WTC11 (cell line): ENCODE data around the gene MEF2B. TPM values are rescaled to one million over a fixed set of nuclear protein-coding genes. Genes with fewer than 3 reads are reported as not detected.

ENCODE experiments used
- ATAC-seq: fragments of 200-7000 bp; cut with Tn5 transposase; 2 replicates; pipeline ENCODE4 v1.10.0; 2021; ENCODE audit warnings: mild to moderate bottlenecking, moderate library complexity
- CTCF ChIA-PET: fragments of 300-600 bp; sonication (Branson Sonifier 250); formaldehyde crosslinking; loops from one replicate; lab custom pipeline; 2021; ENCODE audit warnings: antibody characterized with exemption; lab: Charles Lee
- POLR2A ChIA-PET: fragments of 350-600 bp; sonication (Branson Sonifier 250); formaldehyde crosslinking; loops from one replicate; lab custom pipeline; 2021; ENCODE audit warnings: antibody characterized with exemption; lab: Charles Lee
- DNase-seq: peaks from one replicate; pipeline ENCODE4 v3.0.0; 2021; ENCODE audit warnings: low spot score
- H3K27ac Mint-ChIP-seq: 2 replicates; pipeline ENCODE4 v1.8.0; 2021; ENCODE audit warnings: mixed read lengths
- H3K27me3 Mint-ChIP-seq: 2 replicates; pipeline ENCODE4 v1.8.0; 2021; ENCODE audit warnings: low read depth, mild to moderate bottlenecking, moderate library complexity, mixed read lengths
- H3K36me3 Mint-ChIP-seq: 2 replicates; pipeline ENCODE4 v1.8.0; 2021; ENCODE audit warnings: mixed read lengths
- H3K4me1 Mint-ChIP-seq: 2 replicates; pipeline ENCODE4 v1.8.0; 2022; ENCODE audit warnings: mixed read lengths
- H3K4me3 Mint-ChIP-seq: 2 replicates; pipeline ENCODE4 v1.8.0; 2021; ENCODE audit warnings: mild to moderate bottlenecking, moderate library complexity, mixed read lengths
- H3K9me3 Mint-ChIP-seq: 2 replicates; pipeline ENCODE4 v1.8.0; 2021; ENCODE audit warnings: mixed read lengths
- ATF1 ChIP-seq: sonication (generic); formaldehyde crosslinking; IDR thresholded peaks from 2 replicates; pipeline ENCODE4 v1.8.1; 2023; ENCODE audit warnings: mild to moderate bottlenecking, moderate library complexity, missing genetic modification reagents
- ETV6 ChIP-seq: sonication (generic); formaldehyde crosslinking; IDR thresholded peaks from 2 replicates; pipeline ENCODE4 v1.8.1; 2022; ENCODE audit warnings: mild to moderate bottlenecking, missing genetic modification reagents
- FOXP1 ChIP-seq: sonication (generic); formaldehyde crosslinking; IDR thresholded peaks from 2 replicates; pipeline ENCODE4 v1.8.0; 2022; ENCODE audit warnings: missing genetic modification reagents, mild to moderate bottlenecking, moderate library complexity, borderline replicate concordance
- GTF2I ChIP-seq: fragments of 250-450 bp; sonication (Bioruptor Pico); conservative IDR thresholded peaks from 2 replicates; pipeline ENCODE4 v1.4.0; 2021; ENCODE audit warnings: mild to moderate bottlenecking
- NFYB ChIP-seq: sonication (generic); formaldehyde crosslinking; conservative IDR thresholded peaks from 2 replicates; pipeline ENCODE4 v1.8.0; 2022; ENCODE audit warnings: low read depth, missing genetic modification reagents
- NR1H2 ChIP-seq: sonication (generic); formaldehyde crosslinking; IDR thresholded peaks from 2 replicates; pipeline ENCODE4 v1.9.0; 2021; ENCODE audit warnings: mild to moderate bottlenecking, moderate library complexity, missing genetic modification reagents
- RELA ChIP-seq: sonication (generic); formaldehyde crosslinking; IDR thresholded peaks from 2 replicates; pipeline ENCODE4 v1.8.1; 2022; ENCODE audit warnings: missing genetic modification reagents, mild to moderate bottlenecking, borderline replicate concordance
- SMAD4 ChIP-seq: sonication (generic); formaldehyde crosslinking; IDR thresholded peaks from 2 replicates; pipeline ENCODE4 v1.8.0; 2022; ENCODE audit warnings: mild to moderate bottlenecking, missing genetic modification reagents
- TEAD4 ChIP-seq: sonication (generic); formaldehyde crosslinking; IDR thresholded peaks from 2 replicates; pipeline ENCODE4 v1.8.0; 2022; ENCODE audit warnings: mild to moderate bottlenecking, missing genetic modification reagents
- TP53 ChIP-seq: sonication (generic); formaldehyde crosslinking; IDR thresholded peaks from 2 replicates; pipeline ENCODE4 v1.8.1; 2023; ENCODE audit warnings: mild to moderate bottlenecking, missing genetic modification reagents
- ZNF121 ChIP-seq: sonication (generic); formaldehyde crosslinking; IDR thresholded peaks from 2 replicates; pipeline ENCODE4 v1.8.0; 2023; ENCODE audit warnings: missing genetic modification reagents
- ZNF219 ChIP-seq: sonication (generic); formaldehyde crosslinking; IDR thresholded peaks from 2 replicates; pipeline ENCODE4 v1.8.0; 2023; ENCODE audit warnings: missing genetic modification reagents, mild to moderate bottlenecking, borderline replicate concordance
- ZNF416 ChIP-seq: fragments of 250-450 bp; sonication (Bioruptor Pico); IDR thresholded peaks from 2 replicates; pipeline ENCODE4 v1.9.0; 2021; ENCODE audit warnings: mild to moderate bottlenecking, inconsistent platforms
- total RNA-seq: library from RNA; stranded (reverse); gene quantifications from 3 replicates; pipeline ENCODE4 v1.2.3, GENCODE V29; 2021
- TF ChIP-seq, protein P1 (sequence below): sonication (generic); formaldehyde crosslinking; IDR thresholded peaks from 2 replicates; pipeline ENCODE4 v1.8.1; 2023; ENCODE audit warnings: mild to moderate bottlenecking, missing genetic modification reagents
- TF ChIP-seq, protein P2 (sequence below): sonication (generic); formaldehyde crosslinking; IDR thresholded peaks from 2 replicates; pipeline ENCODE4 v1.8.0; 2022; ENCODE audit warnings: mild to moderate bottlenecking, missing genetic modification reagents
- TF ChIP-seq, protein P3 (sequence below): fragments of 200-600 bp; IDR thresholded peaks from 2 replicates; pipeline ENCODE4 v1.8.0; 2022; ENCODE audit warnings: antibody characterized with exemption
- TF ChIP-seq, protein P4 (sequence below): fragments of 250-450 bp; sonication (Bioruptor Pico); IDR thresholded peaks from 2 replicates; pipeline ENCODE4 v1.9.0; 2021; ENCODE audit warnings: moderate library complexity, mild to moderate bottlenecking, inconsistent platforms, borderline replicate concordance
- TF ChIP-seq, protein P5 (sequence below): sonication (generic); formaldehyde crosslinking; IDR thresholded peaks from 2 replicates; pipeline ENCODE4 v1.8.1; 2022; ENCODE audit warnings: low read depth, missing genetic modification reagents, borderline replicate concordance
- TF ChIP-seq, protein P6 (sequence below): sonication (generic); formaldehyde crosslinking; IDR thresholded peaks from 2 replicates; pipeline ENCODE4 v1.8.1; 2023; ENCODE audit warnings: mild to moderate bottlenecking, missing genetic modification reagents, moderate library complexity

The MEF2B gene
- total RNA-seq, 1 experiment from 2014 or later, result 1.7 TPM

DNA sequence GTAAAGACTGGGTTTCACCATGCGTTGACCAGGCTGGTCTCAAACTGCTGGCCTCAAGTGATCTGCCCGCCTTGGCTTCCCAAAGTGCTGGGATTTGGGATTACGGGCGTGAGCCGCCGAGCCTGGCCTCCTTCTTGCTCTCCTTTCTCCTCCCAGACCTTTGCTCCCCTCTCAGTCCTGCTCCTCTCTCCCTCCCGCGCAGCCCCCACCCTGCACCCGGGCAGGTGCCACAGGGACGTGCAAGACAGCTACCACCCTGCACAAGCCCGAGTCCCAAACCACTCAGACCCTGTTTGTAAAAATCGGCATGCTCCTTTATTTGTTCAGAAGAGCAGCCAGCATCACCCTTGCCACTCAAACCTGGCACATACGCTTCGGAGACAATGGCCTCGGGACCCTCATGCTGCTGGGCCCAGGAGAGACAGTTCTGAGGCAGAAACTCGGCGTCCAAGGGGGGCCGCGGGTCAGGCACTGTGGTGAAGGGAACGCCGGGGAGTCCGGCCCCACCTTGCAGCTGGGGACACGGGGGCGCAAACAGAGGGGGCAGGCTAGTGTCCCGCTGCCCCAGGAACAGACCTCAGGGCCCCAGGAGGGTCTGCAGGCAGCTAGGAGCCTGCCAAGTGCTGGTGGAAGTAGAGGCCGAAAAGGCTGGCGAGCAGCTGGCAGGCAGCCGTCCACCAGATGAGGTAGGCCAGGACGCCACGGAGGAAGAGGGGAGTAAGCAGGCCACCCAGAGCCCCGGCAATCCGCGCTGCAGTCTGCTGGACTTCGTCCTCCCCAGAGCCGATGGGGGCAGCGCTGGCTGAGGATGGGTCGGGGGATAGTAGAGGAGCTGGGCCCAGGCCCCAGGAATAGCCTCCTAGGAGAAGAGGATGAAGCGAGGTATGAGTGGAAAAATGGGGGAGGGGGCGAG lies 50.5 kb downstream of the MEF2B start:
- DNase-seq (no peak), ATAC-seq (no peak)
- H3K4me1 Mint-ChIP-seq, result no peaks in the 10 kb centered on the region
- H3K9me3 Mint-ChIP-seq, result peaks cover 14% of the 10 kb centered on the region
- H3K27me3 Mint-ChIP-seq, result no peaks in the 10 kb centered on the region
- no peak overlapping the region for H3K4me3 Mint-ChIP-seq
- ChIA-PET POLR2A (interaction anchor here (2.2 kb wide), 1 partner anchor 8 kb away, joined by 6 read pairs; no protein-coding TSS in a partner anchor), CTCF (interaction anchor here (0.9 to 1.6 kb wide), 4 partner anchors 19 to 57 kb away, joined by 3 to 5 read pairs (median 4); no protein-coding TSS in a partner anchor)
- H3K36me3 Mint-ChIP-seq, result peaks cover 32% of the 10 kb centered on the region
- peak overlapping the region; percentile 60; the same call in 1 of the 2 replicates for H3K27ac Mint-ChIP-seq
- no peak for TF ChIP-seq FOXP1 (CRISPR knock-in tag)
- no peak for TF ChIP-seq ZNF219 (CRISPR knock-in tag)
- no peak for TF ChIP-seq ETV6 (CRISPR knock-in tag)
- TF ChIP-seq SMAD4 (CRISPR knock-in tag), result no peak
- TF ChIP-seq RELA (CRISPR knock-in tag), result no peak
- TF ChIP-seq, protein P1, sequence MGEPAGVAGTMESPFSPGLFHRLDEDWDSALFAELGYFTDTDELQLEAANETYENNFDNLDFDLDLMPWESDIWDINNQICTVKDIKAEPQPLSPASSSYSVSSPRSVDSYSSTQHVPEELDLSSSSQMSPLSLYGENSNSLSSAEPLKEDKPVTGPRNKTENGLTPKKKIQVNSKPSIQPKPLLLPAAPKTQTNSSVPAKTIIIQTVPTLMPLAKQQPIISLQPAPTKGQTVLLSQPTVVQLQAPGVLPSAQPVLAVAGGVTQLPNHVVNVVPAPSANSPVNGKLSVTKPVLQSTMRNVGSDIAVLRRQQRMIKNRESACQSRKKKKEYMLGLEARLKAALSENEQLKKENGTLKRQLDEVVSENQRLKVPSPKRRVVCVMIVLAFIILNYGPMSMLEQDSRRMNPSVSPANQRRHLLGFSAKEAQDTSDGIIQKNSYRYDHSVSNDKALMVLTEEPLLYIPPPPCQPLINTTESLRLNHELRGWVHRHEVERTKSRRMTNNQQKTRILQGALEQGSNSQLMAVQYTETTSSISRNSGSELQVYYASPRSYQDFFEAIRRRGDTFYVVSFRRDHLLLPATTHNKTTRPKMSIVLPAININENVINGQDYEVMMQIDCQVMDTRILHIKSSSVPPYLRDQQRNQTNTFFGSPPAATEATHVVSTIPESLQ (CRISPR knock-in tag), result no peak
- no peak for TF ChIP-seq TEAD4 (CRISPR knock-in tag)
- TF ChIP-seq TP53 (CRISPR knock-in tag), result no peak

DNA sequence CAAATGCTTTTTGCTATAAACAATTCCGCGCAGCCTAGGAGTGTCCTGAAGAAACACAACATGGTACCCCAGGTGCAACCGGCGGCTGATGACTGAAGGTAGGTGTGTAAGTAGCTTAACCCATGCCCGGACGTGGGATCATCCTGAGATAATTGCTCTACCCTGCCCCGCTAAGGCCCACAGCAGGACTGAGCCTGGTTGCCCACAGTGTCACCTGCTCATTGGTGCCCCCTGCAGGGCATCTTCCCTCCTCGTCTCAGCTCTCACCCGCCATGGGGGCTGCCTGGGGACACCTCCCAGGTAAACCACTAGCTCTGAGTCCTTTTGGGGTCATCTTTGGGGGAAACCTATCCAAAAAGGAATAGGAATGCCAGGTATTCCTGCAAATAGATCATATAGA lies 54.1 kb downstream of the MEF2B start:
- Mint-ChIP-seq H3K27ac (no peak overlapping the region), H3K36me3 (peaks cover 9% of the 10 kb centered on the region; the same call in 1 of the 2 replicates), H3K9me3 (no peaks in the 10 kb centered on the region), H3K4me3 (no peak overlapping the region), H3K4me1 (peaks cover 13% of the 10 kb centered on the region), H3K27me3 (peaks cover 20% of the 10 kb centered on the region)
- DNase-seq (peak; percentile 88), ATAC-seq (no peak)
- TF ChIP-seq, protein P2, sequence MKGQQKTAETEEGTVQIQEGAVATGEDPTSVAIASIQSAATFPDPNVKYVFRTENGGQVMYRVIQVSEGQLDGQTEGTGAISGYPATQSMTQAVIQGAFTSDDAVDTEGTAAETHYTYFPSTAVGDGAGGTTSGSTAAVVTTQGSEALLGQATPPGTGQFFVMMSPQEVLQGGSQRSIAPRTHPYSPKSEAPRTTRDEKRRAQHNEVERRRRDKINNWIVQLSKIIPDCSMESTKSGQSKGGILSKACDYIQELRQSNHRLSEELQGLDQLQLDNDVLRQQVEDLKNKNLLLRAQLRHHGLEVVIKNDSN (CRISPR knock-in tag), result peak; percentile 19; the same call in 1 of the 2 replicates
- TF ChIP-seq NR1H2 (CRISPR knock-in tag) (no peak), ZNF219 (CRISPR knock-in tag) (no peak), NFYB (CRISPR knock-in tag) (no peak), ZNF416 (CRISPR knock-in tag) (peak; percentile 87; the same call in 1 of the 2 replicates), ETV6 (CRISPR knock-in tag) (no peak), ATF1 (CRISPR knock-in tag) (no peak), ZNF121 (CRISPR knock-in tag) (peak; percentile 94), GTF2I (CRISPR knock-in tag) (no peak)
- TF ChIP-seq, protein P3, sequence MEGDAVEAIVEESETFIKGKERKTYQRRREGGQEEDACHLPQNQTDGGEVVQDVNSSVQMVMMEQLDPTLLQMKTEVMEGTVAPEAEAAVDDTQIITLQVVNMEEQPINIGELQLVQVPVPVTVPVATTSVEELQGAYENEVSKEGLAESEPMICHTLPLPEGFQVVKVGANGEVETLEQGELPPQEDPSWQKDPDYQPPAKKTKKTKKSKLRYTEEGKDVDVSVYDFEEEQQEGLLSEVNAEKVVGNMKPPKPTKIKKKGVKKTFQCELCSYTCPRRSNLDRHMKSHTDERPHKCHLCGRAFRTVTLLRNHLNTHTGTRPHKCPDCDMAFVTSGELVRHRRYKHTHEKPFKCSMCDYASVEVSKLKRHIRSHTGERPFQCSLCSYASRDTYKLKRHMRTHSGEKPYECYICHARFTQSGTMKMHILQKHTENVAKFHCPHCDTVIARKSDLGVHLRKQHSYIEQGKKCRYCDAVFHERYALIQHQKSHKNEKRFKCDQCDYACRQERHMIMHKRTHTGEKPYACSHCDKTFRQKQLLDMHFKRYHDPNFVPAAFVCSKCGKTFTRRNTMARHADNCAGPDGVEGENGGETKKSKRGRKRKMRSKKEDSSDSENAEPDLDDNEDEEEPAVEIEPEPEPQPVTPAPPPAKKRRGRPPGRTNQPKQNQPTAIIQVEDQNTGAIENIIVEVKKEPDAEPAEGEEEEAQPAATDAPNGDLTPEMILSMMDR, result peak; percentile 57
- TF ChIP-seq, protein P4, sequence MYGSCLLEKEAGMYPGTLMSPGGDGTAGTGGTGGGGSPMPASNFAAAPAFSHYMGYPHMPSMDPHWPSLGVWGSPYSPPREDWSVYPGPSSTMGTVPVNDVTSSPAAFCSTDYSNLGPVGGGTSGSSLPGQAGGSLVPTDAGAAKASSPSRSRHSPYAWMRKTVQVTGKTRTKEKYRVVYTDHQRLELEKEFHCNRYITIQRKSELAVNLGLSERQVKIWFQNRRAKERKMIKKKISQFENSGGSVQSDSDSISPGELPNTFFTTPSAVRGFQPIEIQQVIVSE (CRISPR knock-in tag), result no peak
- TF ChIP-seq, protein P5, sequence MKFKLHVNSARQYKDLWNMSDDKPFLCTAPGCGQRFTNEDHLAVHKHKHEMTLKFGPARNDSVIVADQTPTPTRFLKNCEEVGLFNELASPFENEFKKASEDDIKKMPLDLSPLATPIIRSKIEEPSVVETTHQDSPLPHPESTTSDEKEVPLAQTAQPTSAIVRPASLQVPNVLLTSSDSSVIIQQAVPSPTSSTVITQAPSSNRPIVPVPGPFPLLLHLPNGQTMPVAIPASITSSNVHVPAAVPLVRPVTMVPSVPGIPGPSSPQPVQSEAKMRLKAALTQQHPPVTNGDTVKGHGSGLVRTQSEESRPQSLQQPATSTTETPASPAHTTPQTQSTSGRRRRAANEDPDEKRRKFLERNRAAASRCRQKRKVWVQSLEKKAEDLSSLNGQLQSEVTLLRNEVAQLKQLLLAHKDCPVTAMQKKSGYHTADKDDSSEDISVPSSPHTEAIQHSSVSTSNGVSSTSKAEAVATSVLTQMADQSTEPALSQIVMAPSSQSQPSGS (CRISPR knock-in tag), result no peak
- TF ChIP-seq, protein P6, sequence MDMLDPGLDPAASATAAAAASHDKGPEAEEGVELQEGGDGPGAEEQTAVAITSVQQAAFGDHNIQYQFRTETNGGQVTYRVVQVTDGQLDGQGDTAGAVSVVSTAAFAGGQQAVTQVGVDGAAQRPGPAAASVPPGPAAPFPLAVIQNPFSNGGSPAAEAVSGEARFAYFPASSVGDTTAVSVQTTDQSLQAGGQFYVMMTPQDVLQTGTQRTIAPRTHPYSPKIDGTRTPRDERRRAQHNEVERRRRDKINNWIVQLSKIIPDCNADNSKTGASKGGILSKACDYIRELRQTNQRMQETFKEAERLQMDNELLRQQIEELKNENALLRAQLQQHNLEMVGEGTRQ (CRISPR knock-in tag), result no peak
- ChIA-PET CTCF (interaction anchor here (0.5 to 2.0 kb wide), 29 partner anchors 10 to 154 kb away, joined by 3 to 18 read pairs (median 5); partner anchors contain the start of genes BORCS8, MEF2B, NCAN and RFXANK), POLR2A (no interaction called here)
